Stimulated activated CD8-positive, alpha-beta memory T cell treated with anti-CD3 and anti-CD28 coated beads, Interleukin-12 subunit alpha, Interleukin-12 subunit beta, amount 100 ng/mL, for 4 hours (primary cell): ENCODE measurements around the gene KCNIP4.

Experiments used
- DNase-seq: peaks from one replicate; pipeline ENCODE4 v3.0.0-alpha.2; 2020; ENCODE audit warnings: low read depth

The KCNIP4 gene

DNA sequence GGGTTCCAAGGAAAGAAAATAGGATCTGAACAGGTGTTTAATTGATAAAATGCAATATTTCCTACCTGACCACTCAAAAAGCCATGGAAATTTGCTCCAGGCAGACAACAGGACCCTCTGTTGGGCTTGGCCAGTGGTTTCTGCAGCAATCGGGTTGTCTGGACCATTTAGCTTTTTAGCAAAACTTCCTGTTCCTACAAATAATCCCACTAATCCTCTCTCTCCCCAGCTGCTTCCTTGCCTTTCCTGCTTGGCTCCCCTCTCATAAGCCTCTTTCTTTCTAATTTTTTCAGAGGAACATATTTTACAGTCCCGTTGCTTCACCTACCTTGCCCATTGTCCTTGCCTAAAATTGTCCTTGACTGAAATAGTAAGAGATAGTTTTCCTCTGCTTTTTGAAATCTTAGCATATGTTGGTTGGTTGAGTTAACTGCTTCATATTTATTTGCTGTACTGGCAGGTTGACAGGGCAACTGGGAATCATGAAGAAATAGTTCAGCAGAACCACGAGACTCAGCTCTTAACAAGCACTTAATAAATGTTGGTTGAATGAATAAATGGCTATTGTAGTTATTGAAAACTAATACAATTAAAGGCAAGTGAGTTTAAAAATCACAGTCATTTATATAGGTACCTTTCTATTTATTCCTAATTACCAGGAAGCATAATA lies 259.8 kb downstream of the KCNIP4 start:
- DNase-seq: no peak

DNA sequence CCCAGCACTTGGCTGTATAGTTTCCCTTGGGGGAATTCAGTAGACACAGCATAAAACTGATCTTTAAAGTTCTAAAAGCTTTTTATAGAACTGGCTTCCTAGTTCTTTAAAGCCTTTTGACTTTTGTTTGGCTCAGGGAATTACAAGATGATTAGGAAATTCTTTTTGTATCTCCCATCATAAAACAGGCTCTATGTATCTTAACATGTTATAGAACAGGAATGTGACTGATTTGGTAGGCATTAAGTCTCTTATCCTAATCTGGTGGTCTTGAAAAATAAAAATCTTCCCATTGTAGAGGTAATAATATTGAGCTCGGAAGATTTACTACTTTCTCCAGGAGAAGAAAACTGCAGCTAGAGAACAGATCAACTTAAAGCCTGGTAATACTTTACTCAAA lies 262.7 kb downstream of the KCNIP4 start:
- DNase-seq: no peak

DNA sequence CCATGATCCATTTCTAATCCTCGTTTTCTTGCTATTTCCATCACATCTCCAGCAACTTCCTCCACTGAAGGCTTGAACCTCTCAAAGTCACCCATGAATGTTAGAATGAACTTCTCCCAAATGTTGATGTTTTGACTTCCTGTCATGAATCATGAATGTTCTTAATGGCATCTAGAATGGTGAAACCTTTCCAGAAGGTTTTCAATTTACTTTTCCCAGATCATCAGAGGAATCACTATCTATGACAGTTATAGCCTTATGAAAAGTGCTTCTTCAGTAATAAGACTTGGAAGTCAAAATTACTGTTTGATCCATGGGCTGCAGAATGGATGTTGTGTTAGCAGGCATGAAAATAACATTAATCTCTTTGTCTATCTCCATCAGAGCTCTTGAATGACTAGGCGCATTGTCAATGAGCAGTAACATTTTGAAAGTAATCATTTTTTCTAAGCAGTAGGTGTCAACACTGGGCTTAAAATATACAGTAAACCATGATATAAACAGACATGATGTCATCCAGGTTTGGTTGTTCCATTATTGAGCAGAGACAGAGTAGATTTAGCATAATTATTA lies 268.2 kb downstream of the KCNIP4 start:
- DNase-seq: no peak

DNA sequence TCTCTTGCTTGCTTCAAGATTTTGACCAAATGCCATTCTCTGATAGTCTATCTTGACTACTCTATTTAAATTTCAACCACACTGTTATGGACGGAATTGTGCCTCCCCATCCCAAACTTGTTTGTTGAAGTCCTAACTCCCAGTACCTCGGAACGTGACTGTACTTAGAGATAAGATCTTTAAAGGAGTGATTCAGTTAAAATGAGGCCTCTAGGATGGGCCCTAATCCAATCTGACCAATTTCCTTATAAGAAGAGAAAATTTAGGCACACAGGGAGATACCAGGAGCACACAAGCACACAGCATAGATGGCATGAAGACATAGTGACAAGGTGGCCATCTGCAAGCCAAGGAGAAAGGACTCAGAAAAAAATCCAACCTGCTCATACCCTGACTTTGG lies 269.9 kb downstream of the KCNIP4 start:
- DNase-seq: no peak

DNA sequence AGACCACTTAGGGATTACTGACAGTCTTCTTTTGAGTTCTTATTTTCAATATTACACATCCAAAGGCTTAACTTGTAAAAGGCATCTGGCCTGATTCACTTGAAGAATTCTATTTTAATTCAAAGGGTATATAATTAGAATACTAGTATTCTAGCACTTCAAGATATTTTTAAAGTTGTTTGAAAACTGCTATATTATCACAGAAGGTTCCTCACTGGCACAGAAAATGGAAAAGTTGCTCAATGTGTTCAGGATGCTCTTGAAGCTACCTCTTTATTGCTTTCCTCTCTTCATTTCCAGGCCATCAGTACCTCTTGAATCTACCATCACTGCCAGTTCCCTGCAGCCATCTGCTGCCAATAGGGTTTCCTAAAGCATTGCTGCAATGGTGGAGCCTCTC lies 271.4 kb downstream of the KCNIP4 start:
- no peak for DNase-seq

DNA sequence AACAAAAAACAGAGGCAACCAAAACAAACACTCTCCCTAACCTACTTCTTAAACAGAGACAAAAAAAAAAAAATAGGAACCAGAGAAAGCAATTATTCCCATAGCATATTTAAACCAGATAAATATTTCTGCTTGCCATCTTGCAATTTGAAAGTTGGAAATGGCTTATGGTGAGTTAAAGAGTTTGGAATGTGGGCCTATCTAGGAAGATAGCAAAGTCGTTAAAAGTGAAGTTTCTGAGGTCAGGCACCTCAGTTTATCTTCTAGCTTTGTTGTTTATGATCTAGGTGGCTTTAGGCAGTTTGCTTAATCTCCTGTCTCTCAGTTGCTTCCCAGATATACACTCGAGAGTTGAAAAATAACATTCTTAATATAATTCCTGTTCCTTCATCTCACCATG lies 284.2 kb downstream of the KCNIP4 start:
- no peak for DNase-seq

DNA sequence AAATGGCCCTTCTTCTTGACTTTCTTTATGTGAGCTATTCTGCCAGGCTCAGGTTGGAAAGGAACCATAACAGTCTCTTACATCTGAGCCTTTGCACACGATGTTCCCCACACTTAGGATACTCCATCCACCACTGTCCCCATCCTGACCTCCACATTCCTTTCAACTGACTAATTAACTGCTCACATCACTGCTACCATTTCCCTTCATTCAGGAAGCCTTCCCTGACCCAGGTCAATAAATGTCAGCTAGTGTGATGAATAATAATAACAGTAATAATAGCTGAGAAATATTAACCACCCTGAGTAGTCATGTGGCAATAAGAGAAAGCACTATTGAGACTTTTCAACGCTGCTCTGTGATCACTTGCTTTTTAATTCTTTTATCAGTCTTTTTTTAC lies 291.7 kb downstream of the KCNIP4 start:
- no peak for DNase-seq

DNA sequence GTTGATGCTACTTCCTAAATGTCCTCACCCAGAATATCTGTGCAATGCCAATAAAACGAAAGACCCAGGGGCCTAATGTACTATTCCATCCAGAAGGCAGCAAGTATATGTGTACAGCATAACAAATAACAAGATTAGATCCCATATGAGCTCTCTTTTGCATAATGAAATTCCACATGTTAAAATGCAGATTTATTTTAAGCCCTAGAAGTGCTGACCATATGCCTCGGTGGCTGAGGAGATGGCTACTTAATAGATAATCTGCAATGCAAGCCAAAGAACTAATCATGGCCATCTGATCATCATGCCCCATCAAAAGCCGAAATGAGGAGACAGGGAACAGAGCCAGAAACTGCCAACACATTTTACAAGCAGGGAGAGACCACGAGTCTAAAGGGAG lies 293.5 kb downstream of the KCNIP4 start:
- DNase-seq: no peak

DNA sequence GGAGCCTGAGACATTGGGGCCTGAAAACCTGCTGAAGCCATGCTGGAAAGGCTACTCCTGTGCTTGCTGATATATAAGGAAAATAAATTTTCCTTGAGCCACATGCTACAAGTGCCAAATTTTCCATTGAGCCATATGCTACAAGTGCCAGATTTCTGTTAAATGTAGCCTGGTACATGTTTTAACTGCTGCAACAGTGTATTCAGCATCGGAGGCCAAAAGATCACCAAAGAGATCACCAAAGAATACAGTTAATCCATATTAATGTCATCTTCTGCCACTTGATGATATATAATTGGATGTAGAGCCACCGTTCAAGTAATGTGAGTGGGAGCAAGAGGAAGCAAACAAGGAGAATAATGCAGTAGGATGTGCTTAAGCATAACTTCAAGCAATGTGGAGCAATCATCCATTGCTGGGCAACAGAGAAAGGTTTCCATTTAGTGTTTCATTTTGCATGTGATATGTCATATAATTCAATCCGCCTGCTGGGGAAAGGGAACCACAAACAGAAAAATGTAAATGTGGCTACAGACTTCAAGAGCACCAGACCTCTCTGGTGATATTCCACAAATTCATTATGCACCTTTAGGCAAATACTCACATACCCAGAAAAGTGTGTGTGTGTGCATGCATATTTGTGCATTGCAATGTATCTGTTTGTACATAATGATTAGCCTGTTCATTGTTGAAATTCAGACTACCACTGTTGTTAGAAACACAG lies 295.9 kb downstream of the KCNIP4 start:
- DNase-seq: no peak

DNA sequence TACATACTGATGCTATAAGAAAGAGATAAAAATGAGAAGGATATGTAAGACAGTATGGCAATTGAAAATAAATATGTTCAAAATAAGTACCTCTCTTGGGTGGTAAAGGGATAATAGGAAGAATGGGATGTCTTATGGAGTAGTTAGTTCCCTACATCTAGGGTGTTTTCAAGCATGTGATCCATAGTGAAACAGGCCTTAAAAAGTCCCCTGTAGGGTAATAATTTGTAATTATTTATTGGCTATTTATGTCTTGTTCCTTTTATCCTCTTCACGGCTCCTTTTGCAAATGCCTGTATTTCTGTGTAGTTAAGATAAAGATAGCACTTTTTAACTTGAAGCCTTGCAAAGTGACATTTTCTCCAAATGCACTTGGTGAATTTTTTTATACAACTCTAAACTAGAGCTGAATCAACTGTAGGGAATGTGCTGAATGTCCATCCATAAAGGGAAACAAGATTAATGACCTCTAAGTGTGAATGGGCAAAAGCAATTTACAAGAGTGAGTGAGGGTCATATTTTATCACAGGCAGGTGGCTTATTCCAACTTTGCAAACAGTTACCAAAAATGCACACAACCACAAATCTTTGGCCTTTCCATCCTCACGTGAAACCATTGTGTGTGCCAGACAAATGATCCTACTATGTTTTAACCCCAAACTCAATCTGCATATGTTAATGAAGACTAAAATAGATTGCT lies 299.0 kb downstream of the KCNIP4 start:
- DNase-seq: no peak

DNA sequence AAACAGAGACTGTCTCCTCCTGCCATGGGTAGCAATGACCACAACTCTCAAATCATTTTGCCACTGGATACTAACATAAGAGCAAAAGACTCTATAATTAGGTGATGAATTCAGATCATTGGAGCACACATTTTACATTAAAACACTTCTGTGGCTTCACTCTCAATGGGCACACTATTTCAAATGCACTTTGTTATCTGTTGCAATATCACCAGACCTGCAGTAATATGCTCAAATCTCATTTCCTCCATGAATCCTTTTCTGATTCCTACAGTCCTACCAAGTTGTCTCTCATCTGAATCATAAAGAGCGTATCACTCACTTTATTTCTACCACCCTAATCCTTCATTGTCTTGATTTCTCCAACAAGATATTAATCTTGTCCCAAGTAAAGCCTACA lies 302.8 kb downstream of the KCNIP4 start:
- no peak for DNase-seq

DNA sequence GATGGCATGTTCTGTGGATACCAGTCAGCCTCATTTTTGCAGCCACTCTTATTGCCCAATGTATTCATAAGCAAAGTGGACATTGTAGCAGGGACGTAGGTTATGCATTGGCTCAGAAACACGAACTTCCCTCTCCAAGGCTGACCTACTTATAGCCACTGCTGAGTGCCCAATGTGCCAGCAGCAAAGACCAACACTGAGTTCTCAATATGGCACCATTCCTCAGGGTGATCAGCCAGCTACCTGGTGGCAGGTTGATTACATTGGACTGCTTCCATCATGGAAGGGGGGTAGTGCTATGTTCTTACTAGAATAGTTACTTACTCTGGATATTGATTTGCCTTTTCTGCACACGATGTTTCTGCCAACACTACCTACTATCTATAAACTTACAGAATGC lies 306.9 kb downstream of the KCNIP4 start:
- no peak for DNase-seq

DNA sequence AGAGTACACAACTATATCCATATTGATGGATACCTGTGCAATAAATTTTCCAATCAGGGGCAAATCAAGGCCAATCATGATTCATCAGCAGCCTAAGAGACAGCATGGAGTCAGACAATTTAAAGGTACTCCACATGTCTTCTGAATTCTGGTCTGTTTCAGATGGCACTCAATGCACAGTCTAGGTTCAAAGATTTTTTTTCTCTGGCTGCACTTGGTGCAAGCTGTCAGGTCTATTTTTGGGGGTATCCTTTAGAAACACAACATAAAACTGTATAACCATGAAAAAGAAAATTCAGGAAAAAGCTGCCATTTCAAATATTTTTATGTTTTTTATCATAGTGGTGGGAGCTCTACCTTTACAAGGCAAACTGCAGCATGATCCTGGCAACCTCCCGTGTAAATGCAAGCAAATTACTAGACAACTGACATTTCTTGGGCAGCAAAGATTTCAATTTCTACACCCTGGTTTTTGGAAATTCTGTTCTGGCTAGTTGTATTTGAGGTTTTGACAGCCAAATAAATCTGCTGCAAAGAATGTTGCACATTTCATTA lies 310.3 kb downstream of the KCNIP4 start:
- no peak for DNase-seq

DNA sequence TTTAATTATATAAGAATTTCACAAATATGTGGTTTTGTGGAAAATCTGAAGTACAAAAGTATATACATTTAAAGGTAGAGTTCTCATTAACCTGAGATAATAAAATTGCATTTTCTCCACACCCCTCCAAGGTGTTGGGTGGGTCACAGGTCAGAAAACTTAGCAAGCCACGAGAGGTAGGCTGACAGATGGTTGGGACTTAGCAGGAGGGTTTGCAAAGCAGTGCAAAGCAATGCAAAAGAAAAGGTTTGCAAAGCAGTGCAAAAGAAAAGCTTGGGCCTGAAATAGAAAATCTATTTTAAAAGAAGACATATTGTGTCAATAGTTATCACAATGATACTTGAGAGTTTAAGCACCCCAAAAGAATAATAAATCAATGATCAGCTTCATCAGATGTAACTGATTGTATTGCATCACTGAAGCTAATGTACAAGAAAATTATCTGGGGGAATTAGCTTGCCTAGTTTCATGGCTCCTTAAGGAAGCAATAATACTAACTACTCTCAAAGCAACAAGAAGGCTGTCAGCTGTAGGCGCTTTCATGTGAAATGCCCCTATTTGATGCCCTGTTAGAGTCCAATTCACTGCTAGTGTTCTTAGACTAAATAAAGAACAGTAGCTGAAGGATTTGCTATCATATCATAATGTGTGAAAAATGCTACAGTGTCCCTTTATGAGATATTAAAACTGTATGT lies 319.5 kb downstream of the KCNIP4 start:
- DNase-seq: no peak

DNA sequence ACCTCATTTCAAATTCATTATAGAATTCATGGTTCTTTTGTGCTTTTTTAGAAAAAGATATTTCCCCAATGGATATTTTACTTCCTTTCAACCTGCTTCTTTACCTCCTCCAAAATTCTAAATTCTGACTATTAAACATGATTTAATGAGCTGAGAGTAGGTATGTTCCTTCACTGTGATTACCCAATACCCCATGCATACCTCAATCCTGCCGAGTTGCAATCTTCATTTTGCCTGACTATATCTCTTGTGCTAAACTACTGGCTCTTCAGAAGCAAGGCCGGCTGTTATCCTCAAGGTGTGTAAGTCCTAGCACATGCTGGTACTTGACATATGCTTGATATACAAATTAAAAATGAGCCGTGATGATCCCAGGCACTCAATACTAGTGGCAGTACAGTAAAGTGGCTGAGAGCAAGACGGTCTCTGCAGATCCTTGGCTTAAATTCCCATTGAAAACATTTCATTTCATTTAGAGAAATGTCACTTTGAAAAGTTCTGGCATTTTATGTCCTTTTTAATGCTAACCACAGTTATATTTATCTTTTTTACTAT lies 320.4 kb downstream of the KCNIP4 start:
- no peak for DNase-seq

DNA sequence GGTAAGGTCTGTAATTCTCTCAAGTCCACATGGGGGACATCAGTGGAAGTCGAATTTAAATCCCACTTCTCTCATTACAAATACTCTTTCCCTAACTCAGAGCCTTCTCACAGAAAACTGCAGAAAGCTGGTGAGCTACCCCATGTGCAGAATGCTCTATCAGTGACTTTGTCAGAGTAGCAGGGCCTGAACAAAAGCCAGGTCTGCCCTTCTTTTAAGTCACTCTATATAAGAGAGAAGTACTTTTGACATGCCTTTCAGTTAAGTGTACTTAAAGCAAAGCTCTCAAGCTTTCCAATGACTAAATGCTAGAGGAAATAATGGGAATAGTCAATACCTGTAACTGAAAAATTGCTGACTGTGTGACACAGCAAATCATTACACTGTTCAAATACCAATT lies 323.1 kb downstream of the KCNIP4 start:
- DNase-seq: no peak

DNA sequence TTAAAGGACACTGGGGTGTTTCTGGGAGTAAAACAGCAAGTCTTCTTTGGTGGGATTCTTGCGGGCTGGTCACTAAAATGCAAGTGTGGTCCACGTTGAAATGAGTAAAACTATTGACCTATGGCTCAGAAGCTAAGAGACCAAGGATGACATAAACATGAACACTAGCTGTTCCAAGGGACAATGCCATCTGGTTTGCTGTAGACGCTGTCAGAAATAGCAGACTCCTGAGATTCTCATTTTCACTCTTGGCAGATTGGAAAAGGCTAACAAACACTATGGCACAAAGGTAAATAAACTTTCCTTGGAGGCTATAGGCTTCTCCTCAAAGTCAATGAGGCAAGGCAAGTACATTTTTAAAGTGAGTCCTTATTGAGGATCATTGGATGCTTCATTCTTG lies 343.6 kb downstream of the KCNIP4 start:
- DNase-seq: no peak

DNA sequence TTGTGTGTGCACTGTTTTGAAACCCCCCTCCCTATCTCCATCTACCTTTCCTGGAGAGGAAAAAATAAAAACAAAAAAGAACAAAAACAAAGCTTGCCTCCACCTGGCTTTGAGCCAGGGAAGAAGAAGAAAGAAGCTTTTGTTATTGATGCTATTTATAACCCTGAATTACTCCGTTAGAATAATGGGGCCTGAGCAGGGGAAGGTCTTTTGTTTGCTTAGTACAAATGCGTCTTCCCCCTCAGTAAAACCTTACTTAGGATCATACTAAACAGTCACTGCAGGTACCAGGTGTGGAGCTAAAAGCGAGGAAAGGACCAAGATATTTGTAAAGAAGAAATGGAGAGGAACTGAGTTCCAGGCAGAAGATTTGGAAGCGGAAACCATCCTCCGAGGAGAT lies 352.1 kb downstream of the KCNIP4 start:
- no peak for DNase-seq

DNA sequence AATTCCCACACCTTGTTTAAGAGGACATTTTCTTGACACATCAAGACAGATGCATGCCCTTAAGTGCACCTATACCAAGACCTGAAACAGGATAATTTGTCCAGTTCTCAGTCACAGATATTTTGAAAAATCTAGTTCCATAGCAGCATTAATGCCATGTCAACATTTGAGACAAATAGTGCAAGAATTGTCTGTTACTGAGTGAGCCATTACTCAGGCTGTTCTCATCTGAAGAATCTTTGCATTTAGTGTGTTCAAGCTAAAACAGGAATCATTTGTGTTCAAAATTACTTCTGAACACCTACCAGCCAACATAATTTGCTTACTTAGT lies 354.9 kb downstream of the KCNIP4 start:
- no peak for DNase-seq

DNA sequence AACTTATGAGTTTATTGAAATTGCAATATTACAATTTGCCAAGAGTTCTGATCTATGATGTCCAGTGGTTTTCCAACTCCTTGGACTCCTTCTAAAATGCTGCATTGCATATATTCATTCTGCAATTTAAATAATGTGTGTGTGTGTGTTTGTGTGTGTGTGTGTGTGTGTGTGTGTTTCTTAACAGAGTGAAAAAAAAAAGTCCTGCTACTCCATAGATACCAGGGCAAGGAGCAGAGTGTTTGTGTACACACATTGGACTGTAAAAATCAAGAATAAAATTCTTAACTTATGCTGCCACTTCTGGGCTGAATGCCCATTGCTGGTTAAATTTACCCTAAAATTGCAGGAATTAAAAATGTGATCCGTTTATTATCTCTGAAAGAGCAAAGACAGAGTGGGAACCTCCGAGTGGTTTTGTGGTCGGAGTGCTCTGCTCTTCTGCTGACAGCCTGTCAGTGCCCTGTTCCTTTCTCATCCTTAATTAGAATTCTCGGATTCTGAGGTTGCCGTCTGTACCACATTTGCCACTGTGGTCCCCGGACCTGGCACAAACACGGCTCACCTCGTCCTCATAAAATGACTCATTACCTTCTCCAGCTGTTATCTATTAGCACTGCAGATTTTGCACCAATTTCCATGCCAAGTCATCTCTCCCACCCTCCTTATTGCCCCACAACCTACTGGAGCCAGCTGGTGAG lies 355.5 kb downstream of the KCNIP4 start:
- DNase-seq: no peak

DNA sequence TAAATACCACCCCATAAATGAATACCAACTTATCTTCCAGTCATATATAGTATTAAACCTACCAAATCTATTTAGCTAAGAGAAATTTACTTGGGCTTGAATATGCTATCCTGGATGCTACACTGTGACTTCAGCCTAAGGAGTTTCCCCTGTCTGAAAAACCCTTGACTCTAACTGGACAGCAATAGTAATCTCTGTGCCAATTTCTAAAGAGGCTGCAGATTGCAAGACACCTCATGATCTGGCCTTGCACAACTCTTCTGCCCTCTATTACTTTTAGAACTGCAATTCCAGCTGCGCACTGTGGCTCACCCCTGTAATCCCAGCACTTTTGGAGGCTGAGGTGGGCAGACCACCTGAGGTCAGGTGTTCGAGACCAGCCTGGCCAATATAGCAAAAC lies 371.5 kb downstream of the KCNIP4 start:
- no peak for DNase-seq
